GM12875 (cell line): Measurements from ENCODE around the gene ZBTB7B.
A peak's percentile ranks its signal among the peaks of the same experiment; 100 is the strongest.
"Not testable (repeated sequence)": the region's sequence is repeated elsewhere in the genome, so short reads cannot be mapped to it uniquely, and the experiment has no call there.

Experiments
- H3K4me3 ChIP-seq: one replicate; pipeline ENCODE4 v1.5.1; 2011; ENCODE audit warnings: low read depth, low read length, control low read depth
- CTCF ChIP-seq: IDR thresholded peaks from 2 replicates; pipeline ENCODE4 v1.5.1; 2011; ENCODE audit warnings: low read depth, mild to moderate bottlenecking, control low read depth, inconsistent platforms, low read length, moderate library complexity, borderline replicate concordance; ENCODE audit not compliant: insufficient read depth

The ZBTB7B gene

GRCh38 chr1:154992721-154993571, 9.7 kb upstream of the ZBTB7B start:
- H3K4me3 ChIP-seq: no peak overlapping the region
- TF ChIP-seq CTCF: 0 out of 2 replicates have a peak, but pooled peaks have one; percentile 3

- H3K4me3 ChIP-seq: no peak within 1 kb of the TSS
- TF ChIP-seq CTCF: no peak
Observed at GRCh38 chr1:154993572-154994268, 8.9 kb upstream of the ZBTB7B start, which contains the start of gene LENEP. Gene LENEP, plus strand, starts transcription at chr1:154993586. Its CDS starts 22 bp downstream, at chr1:154993608.

- no peak overlapping the region for H3K4me3 ChIP-seq
- TF ChIP-seq CTCF: no peak
Observed at GRCh38 chr1:154994269-154994587, 8.4 kb upstream of the ZBTB7B start.

GRCh38 chr1:154994591-154994990, 8.0 kb upstream of the ZBTB7B start:
- H3K4me3 ChIP-seq: no peak overlapping the region
- TF ChIP-seq CTCF: no peak

GRCh38 chr1:154995301-154995983, 7.2 kb upstream of the ZBTB7B start:
- TF ChIP-seq CTCF: peak; percentile 18; the same call in 1 of the 2 replicates
- not testable (repeated sequence) for H3K4me3 ChIP-seq

GRCh38 chr1:154996966-154997701, 5.5 kb upstream of the ZBTB7B start:
- H3K4me3 ChIP-seq: no peak overlapping the region
- no peak for TF ChIP-seq CTCF
